HG03442 (cell line): ENCODE measurements around the gene ERCC2.
"Not testable (repeated sequence)": the region's sequence is repeated elsewhere in the genome, so short reads cannot be mapped to it uniquely, and the experiment has no call there.

Experiments
- ATAC-seq: cut with Tn5 transposase; IDR thresholded peaks from one replicate; pipeline ENCODE4 v1.9.1; 2021; ENCODE audit warnings: mild to moderate bottlenecking, moderate library complexity; ENCODE audit not compliant: unreplicated experiment

Gene ERCC2

DNA sequence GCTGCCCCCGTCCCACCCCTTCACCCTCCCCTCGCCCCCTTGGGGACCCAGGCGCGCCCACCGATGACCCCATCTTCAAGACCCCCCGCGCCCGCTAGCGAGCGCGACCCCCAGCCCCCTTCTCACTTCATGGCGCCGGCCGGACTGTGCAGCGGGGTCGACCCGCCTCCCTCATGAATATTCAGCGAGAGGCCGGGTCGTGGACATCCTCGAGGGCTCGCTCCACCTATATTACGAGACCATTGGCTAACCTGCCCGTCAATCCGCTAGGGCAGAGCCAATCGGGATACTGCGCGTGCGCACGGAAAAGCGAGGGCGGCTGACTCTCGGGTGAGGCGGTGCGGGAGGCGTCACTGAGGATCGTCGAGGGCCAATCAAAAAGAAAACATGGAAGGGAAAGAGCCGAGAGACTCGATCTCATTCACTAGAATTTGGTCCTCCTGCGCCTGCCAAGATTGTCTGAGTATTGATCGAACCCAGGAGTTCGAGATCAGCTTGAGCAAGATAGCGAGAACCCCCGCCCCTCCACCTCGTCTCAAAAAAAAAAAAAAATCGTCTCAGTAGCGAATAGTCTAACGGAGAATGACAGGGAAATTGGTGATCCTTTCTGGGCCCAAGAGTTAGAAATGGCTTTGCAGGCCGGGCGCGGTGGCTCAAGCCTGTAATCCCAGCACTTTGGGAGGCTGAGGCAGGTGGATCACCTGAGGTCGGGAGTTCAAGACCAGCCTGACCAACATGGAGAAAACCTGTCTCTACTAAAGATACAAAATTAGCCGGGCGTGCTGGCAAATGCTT lies at the start of gene ERCC2:
Gene ERCC2 (minus strand): TSS at position 164 of the 795 bp plus-strand sequence. CDS start 33 bp downstream, at position 131.
- peak; percentile 93 for ATAC-seq

GRCh38 chr19:45419895-45420294 lies 49.5 kb upstream of the ERCC2 start:
- no peak for ATAC-seq

GRCh38 chr19:45419396-45419795 lies 49.0 kb upstream of the ERCC2 start:
- ATAC-seq, result peak; percentile 40

DNA sequence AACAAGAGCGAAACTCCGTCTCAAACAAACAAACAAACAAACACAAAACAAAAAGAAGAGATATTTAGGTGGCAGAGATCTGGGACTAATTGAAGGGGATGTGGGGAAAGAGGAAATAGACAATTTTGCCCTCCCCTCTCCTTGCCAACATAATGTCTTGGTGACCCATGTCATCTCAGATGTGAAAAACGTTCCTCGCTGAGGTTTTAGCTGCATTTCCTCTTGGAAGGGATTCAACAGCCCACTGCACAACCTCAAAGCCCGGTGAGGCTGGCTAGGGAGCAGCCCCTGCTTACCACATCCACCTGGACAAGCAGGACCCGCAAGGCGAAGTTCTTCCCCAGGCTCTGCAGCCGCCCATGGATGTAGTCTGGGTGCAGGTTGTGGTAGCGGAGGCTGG lies 48.4 kb upstream of the ERCC2 start:
- no peak for ATAC-seq

DNA sequence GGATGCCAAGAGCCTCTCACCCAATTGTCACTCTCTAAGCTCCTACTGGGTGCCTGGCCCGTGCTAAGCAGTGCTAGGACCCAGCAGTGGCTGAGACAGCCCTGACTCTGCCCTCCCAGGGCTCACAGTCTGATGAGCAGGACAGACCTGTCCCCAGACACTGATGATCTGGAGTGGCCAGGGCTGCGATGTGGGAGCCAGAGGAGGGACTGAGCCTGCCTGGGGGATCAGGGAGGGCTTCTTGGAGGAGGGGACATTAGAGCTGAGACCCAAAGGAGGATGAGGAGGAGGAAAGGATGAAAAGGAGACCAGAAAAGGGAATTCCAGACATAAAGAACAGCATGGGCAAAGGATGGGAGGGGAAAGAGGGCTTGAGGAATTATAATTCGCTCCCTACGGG lies 46.8 kb upstream of the ERCC2 start:
- ATAC-seq, result no peak

GRCh38 chr19:45414468-45414867 lies 44.1 kb upstream of the ERCC2 start:
- no peak for ATAC-seq

DNA sequence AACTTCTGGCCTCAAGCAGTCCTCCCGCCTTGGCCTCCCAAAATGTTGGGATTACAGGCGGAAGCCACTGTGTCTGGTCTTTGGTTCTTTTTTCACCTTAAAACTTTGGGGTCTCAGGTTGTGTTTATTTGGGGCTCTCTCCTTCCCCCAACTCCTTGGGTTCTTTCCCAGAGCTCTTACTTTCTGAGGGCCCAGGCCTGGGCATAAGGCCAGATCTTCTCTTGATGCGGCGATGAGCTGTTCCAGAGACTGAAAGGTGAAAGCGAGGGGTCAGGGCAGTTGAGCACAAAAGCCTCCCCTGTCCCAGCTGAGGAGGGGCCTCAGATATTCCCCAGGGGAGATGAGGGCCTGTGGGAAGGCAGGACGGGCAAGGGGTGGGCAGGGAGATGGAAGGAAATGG lies 43.1 kb upstream of the ERCC2 start:
- no peak for ATAC-seq

- ATAC-seq, result not testable (repeated sequence)
Observed at GRCh38 chr19:45410330-45410729, 40.0 kb upstream of the ERCC2 start.

DNA sequence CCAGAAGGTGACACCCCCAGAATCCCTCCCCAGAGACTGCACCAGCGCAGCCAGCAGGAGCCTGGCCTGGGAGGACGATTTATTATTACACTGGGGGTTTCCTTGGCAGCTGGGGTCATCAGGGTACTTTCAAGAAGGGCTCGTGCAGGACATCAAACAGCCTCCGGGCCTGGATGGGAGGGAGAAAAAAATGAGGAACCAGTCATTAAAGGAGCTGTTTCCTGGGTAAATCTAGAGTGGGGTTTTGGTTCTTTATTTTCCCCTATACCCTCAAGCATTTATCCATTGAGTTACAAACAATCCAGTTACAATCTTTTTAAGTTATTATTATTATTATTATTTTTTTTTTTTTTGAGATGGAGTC lies 39.2 kb upstream of the ERCC2 start:
- ATAC-seq, result no peak

DNA sequence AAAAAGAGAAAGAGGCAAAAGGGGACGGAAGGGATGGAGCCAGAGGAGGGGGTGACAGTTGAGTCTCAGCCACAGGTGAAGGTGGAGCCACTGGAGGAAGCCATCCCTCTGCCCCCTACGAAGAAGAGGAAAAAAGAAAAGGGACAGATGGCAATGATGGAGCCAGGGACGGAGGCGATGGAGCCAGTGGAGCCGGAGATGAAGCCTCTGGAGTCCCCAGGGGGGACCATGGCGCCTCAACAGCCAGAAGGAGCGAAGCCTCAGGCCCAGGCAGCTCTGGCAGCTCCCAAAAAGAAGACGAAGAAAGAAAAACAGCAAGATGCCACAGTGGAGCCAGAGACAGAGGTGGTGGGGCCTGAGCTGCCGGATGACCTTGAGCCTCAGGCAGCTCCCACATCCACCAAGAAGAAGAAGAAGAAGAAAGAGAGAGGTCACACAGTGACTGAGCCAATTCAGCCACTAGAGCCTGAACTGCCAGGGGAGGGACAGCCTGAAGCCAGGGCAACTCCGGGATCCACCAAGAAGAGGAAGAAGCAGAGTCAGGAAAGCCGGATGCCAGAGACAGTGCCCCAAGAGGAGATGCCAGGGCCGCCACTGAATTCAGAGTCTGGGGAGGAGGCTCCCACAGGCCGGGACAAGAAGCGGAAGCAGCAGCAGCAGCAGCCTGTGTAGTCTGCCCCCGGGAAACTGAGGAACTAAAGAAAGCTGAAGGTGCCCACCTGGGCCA lies 38.6 kb upstream of the ERCC2 start:
- ATAC-seq, result no peak

GRCh38 chr19:45408121-45408520 lies 37.7 kb upstream of the ERCC2 start:
- ATAC-seq, result no peak

GRCh38 chr19:45407585-45407984 lies 37.2 kb upstream of the ERCC2 start:
- not testable (repeated sequence) for ATAC-seq

- ATAC-seq, result no peak
Observed at GRCh38 chr19:45407091-45407375, 36.7 kb upstream of the ERCC2 start.

- peak; percentile 58 for ATAC-seq
Observed at GRCh38 chr19:45406226-45407090, 36.1 kb upstream of the ERCC2 start, which contains the start of gene POLR1G. Gene POLR1G (plus strand): TSS chr19:45406644. CDS start chr19:45406697, 53 bp downstream.

- ATAC-seq, result peak; percentile 47
Observed at GRCh38 chr19:45405435-45406225, 35.3 kb upstream of the ERCC2 start.

DNA sequence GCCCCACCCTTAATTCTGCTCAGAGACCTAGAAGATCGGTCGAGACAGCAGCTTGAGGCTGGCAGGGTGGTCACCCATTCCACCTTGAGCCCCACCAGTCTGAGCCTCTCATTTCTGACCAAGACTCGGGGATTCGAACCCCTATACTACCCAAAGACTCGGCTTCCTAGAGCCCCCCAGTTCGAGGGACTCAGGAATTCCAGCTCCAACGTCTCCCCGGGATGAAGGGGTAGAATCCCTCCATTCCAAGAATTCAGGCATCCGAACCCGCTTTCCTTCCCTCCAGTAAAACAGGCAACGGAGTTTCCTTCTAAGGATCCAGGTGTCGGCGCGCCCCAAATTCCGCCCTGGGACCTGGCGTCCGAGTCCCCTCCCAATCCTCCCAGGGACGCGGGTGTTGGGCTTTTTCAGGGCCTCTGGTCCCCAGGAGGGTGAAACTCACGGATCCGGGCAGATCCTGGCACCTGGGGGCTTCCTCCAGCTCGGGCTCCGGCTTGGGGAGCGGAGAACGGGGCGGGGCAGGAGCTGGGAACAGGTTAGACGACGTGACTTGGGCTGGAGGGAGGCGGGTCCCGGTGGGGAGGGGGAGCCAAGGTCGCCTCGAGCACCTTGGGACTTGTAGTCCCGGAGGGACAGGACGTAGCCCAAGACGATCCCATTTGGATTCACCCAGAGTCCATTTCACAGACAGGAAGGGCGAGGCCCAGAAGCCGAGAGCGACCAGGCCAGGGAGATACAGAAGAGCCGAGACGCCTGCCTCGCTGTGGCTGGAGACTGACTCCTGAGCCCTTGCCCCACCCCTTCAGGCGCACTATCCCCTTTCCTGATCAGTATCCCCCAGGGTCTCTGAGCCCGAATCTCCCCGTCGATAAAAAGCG lies 34.4 kb upstream of the ERCC2 start, which contains the start of gene PPP1R13L:
Gene PPP1R13L (minus strand): TSS at position 513 of the 878 bp plus-strand sequence. CDS start 6,751 bp downstream, outside the sequence.
- ATAC-seq, result no peak

- no peak for ATAC-seq
Observed at GRCh38 chr19:45403781-45404556, 33.6 kb upstream of the ERCC2 start.

- ATAC-seq, result no peak
Observed at GRCh38 chr19:45403272-45403671, 32.9 kb upstream of the ERCC2 start.
